Loucy (cell line): ENCODE measurements around the gene MCUR1.

Source experiments
- CTCF ChIP-seq: fragments of 200-600 bp; sonication (generic); conservative IDR thresholded peaks from 2 replicates; pipeline ENCODE4 v1.5.1; 2014; ENCODE audit warnings: mild to moderate bottlenecking, antibody characterized with exemption, low read length
- EZH2phosphoT487 ChIP-seq: fragments of 200-600 bp; IDR thresholded peaks from 2 replicates; pipeline ENCODE4 v1.6.1; 2018; ENCODE audit warnings: antibody characterized with exemption, mild to moderate bottlenecking, moderate library complexity, borderline replicate concordance

- TF ChIP-seq CTCF (no peak), EZH2phosphoT487 (no peak)
Observed at GRCh38 chr6:13796781-13797180, 17.6 kb downstream of the MCUR1 start.
